K562 (cell line): ENCODE data around the gene RGS6. TPM values are rescaled to one million over a fixed set of nuclear protein-coding genes. Genes with fewer than 3 reads are reported as not detected.

Source experiments
- ARID2 ChIP-seq: fragments of 450-650 bp; IDR thresholded peaks from 2 replicates; pipeline ENCODE4 v1.6.1; 2017; ENCODE audit warnings: antibody characterized with exemption, mild to moderate bottlenecking
- BACH1 ChIP-seq: fragments of 200-800 bp; sonication (Bioruptor generic); IDR thresholded peaks from 2 replicates; pipeline ENCODE4 v1.6.1; 2016; ENCODE audit warnings: missing genetic modification characterization, missing compliant biosample characterization
- ERF ChIP-seq: fragments of 450-650 bp; formaldehyde crosslinking; IDR thresholded peaks from 2 replicates; pipeline ENCODE4 v1.4.0; 2020; ENCODE audit warnings: mild to moderate bottlenecking, mixed read lengths
- MCM2 ChIP-seq: fragments of 450-650 bp; IDR thresholded peaks from 2 replicates; pipeline ENCODE4 v1.6.1; 2017; ENCODE audit warnings: low read depth, mild to moderate bottlenecking
- POLR2G ChIP-seq: fragments of 200-400 bp; formaldehyde crosslinking; IDR thresholded peaks from 2 replicates; pipeline ENCODE4 v1.6.1; 2017; ENCODE audit warnings: low read depth, mild to moderate bottlenecking, antibody characterized with exemption, low read length, moderate library complexity
- RBFOX2 ChIP-seq: fragments of 200-400 bp; formaldehyde crosslinking; IDR thresholded peaks from 2 replicates; pipeline ENCODE4 v1.6.1; 2017; ENCODE audit warnings: low read depth, mild to moderate bottlenecking, low read length, moderate library complexity
- RBM39 ChIP-seq: fragments of 200-400 bp; formaldehyde crosslinking; optimal IDR thresholded peaks from 2 replicates; pipeline ENCODE3; 2018; ENCODE audit warnings: low read depth, low read length
- SIRT6 ChIP-seq: IDR thresholded peaks from one replicate; pipeline ENCODE4 v1.6.1; 2012; ENCODE audit warnings: low read depth, mild to moderate bottlenecking, control low read depth, inconsistent platforms, low read length, moderate library complexity
- SMAD4 ChIP-seq: fragments of 250-450 bp; sonication (Bioruptor Pico); conservative IDR thresholded peaks from 2 replicates; pipeline ENCODE4 v1.8.0; 2021; ENCODE audit warnings: inconsistent platforms, mild to moderate bottlenecking, moderate library complexity
- ZNF696 ChIP-seq: fragments of 250-450 bp; sonication (Bioruptor Pico); conservative IDR thresholded peaks from 2 replicates; pipeline ENCODE4 v1.4.0; 2020; ENCODE audit warnings: mild to moderate bottlenecking, moderate library complexity
- polyA plus RNA-seq, 8 experiments: library from polyadenylated mRNA; depleted of rRNA in 4 of 8; stranded (reverse) in 5 of 8; unstranded in 3 of 8; fragments of >200 nt; fragmentation: Nextera tagmentation in 2 of 8; fragmentation: Illumina TruSeq in 1 of 8; extraction: Ambion mirVana in 2 of 8; extraction: Trizol in 1 of 8; gene quantifications; 2 replicates each; pipeline versions ENCODE4 v1.2.1 to v1.2.3, GENCODE V29; 2011 to 2014; ENCODE audit warnings: inconsistent platforms in 1 of 8, missing spikeins in 1 of 8
- total RNA-seq, 7 experiments: library from RNA; depleted of rRNA in 6 of 7; stranded (reverse); fragments of >200 nt in 6 of 7; fragmentation: Illumina TruSeq in 2 of 7; extraction: Trizol in 2 of 7; gene quantifications; 2 replicates each; pipeline versions ENCODE4 v1.2.1 to v1.2.3, GENCODE V29; 2011 to 2021; ENCODE audit warnings: low replicate concordance in 1 of 7
- TF ChIP-seq, protein P1 (sequence below), 2 experiments: IDR thresholded peaks in 1 of 2; conservative IDR thresholded peaks in 1 of 2; 2 replicates each; pipeline ENCODE4 v1.6.1; 2016; ENCODE audit warnings: low read depth in 2 of 2, mild to moderate bottlenecking in 1 of 2, missing compliant biosample characterization in 1 of 2, missing genetic modification characterization in 1 of 2, moderate library complexity in 1 of 2
- TF ChIP-seq, protein P2 (sequence below): fragments of 450-650 bp; IDR thresholded peaks from 2 replicates; pipeline ENCODE4 v1.6.1; 2016; ENCODE audit warnings: mild to moderate bottlenecking, moderate library complexity

The RGS6 gene
- total and polyA plus RNA-seq, 9 of the 15 experiments (the other 6 are each of a cell fraction or from before 2014, with no cell fraction given): not detected

DNA sequence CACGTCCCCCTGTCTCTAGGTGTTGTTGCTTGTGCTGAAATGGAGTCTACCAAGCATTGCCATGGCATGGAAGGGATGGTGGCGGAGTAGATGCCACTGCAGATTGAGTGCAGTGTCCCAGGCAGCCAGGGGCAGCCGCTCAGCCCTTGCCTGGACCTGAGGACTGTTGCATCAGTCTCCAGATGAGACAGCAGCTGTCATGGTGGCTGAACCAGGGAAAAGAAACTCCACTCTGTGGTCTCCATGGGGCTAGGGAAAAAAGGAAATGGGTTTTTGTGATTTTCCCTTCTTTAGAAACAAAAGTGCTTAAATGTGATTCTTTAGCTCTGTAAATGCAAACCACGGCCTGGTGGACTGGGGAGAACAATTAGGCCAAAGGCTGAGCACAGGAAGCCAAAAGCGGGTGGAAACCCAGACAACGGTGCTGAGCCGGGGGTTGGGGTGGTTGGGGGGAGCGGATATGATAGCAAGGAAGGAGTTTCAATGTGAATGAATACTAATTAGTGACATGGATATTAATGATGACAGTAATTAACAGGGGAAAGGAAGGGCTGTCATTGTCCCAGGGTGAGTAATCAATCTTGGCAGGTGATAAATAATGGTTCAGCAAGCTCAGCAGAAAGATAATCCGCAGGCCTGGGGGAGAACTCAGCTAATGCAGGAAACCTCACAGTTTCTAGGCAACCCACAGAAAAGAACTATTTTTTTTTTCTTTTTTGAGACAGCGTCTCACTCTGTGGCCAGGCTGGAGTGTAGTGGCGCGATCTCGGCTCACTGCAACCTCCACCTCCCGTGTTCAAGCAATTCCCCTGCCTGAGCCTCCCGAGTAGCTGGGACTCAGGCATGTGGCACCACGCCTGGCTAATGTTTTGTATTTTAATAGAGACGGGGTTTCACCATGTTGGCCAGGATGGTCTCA is 519.1 kb downstream of the RGS6 start (continued):
- TF ChIP-seq, protein P1, sequence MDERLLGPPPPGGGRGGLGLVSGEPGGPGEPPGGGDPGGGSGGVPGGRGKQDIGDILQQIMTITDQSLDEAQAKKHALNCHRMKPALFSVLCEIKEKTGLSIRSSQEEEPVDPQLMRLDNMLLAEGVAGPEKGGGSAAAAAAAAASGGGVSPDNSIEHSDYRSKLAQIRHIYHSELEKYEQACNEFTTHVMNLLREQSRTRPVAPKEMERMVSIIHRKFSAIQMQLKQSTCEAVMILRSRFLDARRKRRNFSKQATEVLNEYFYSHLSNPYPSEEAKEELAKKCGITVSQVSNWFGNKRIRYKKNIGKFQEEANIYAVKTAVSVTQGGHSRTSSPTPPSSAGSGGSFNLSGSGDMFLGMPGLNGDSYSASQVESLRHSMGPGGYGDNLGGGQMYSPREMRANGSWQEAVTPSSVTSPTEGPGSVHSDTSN (CRISPR knock-in tag; IDR thresholded peaks at IDR 0.05; ENCODE audit: low read depth): no peak
- TF ChIP-seq, protein P1 (tag; conservative IDR thresholded peaks at IDR 0.05; ENCODE audit: low read depth): peak; percentile 92
- TF ChIP-seq BACH1 (tag): 0 out of 2 replicates have a peak, but pooled peaks have one; percentile 54
- TF ChIP-seq POLR2G: no peak
- TF ChIP-seq, protein P2, sequence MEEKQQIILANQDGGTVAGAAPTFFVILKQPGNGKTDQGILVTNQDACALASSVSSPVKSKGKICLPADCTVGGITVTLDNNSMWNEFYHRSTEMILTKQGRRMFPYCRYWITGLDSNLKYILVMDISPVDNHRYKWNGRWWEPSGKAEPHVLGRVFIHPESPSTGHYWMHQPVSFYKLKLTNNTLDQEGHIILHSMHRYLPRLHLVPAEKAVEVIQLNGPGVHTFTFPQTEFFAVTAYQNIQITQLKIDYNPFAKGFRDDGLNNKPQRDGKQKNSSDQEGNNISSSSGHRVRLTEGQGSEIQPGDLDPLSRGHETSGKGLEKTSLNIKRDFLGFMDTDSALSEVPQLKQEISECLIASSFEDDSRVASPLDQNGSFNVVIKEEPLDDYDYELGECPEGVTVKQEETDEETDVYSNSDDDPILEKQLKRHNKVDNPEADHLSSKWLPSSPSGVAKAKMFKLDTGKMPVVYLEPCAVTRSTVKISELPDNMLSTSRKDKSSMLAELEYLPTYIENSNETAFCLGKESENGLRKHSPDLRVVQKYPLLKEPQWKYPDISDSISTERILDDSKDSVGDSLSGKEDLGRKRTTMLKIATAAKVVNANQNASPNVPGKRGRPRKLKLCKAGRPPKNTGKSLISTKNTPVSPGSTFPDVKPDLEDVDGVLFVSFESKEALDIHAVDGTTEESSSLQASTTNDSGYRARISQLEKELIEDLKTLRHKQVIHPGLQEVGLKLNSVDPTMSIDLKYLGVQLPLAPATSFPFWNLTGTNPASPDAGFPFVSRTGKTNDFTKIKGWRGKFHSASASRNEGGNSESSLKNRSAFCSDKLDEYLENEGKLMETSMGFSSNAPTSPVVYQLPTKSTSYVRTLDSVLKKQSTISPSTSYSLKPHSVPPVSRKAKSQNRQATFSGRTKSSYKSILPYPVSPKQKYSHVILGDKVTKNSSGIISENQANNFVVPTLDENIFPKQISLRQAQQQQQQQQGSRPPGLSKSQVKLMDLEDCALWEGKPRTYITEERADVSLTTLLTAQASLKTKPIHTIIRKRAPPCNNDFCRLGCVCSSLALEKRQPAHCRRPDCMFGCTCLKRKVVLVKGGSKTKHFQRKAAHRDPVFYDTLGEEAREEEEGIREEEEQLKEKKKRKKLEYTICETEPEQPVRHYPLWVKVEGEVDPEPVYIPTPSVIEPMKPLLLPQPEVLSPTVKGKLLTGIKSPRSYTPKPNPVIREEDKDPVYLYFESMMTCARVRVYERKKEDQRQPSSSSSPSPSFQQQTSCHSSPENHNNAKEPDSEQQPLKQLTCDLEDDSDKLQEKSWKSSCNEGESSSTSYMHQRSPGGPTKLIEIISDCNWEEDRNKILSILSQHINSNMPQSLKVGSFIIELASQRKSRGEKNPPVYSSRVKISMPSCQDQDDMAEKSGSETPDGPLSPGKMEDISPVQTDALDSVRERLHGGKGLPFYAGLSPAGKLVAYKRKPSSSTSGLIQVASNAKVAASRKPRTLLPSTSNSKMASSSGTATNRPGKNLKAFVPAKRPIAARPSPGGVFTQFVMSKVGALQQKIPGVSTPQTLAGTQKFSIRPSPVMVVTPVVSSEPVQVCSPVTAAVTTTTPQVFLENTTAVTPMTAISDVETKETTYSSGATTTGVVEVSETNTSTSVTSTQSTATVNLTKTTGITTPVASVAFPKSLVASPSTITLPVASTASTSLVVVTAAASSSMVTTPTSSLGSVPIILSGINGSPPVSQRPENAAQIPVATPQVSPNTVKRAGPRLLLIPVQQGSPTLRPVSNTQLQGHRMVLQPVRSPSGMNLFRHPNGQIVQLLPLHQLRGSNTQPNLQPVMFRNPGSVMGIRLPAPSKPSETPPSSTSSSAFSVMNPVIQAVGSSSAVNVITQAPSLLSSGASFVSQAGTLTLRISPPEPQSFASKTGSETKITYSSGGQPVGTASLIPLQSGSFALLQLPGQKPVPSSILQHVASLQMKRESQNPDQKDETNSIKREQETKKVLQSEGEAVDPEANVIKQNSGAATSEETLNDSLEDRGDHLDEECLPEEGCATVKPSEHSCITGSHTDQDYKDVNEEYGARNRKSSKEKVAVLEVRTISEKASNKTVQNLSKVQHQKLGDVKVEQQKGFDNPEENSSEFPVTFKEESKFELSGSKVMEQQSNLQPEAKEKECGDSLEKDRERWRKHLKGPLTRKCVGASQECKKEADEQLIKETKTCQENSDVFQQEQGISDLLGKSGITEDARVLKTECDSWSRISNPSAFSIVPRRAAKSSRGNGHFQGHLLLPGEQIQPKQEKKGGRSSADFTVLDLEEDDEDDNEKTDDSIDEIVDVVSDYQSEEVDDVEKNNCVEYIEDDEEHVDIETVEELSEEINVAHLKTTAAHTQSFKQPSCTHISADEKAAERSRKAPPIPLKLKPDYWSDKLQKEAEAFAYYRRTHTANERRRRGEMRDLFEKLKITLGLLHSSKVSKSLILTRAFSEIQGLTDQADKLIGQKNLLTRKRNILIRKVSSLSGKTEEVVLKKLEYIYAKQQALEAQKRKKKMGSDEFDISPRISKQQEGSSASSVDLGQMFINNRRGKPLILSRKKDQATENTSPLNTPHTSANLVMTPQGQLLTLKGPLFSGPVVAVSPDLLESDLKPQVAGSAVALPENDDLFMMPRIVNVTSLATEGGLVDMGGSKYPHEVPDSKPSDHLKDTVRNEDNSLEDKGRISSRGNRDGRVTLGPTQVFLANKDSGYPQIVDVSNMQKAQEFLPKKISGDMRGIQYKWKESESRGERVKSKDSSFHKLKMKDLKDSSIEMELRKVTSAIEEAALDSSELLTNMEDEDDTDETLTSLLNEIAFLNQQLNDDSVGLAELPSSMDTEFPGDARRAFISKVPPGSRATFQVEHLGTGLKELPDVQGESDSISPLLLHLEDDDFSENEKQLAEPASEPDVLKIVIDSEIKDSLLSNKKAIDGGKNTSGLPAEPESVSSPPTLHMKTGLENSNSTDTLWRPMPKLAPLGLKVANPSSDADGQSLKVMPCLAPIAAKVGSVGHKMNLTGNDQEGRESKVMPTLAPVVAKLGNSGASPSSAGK: peak; percentile 62
- TF ChIP-seq RBFOX2: 0 out of 2 replicates have a peak, but pooled peaks have one; percentile 43
- no peak for TF ChIP-seq ARID2
- no peak for TF ChIP-seq SIRT6
- no peak for TF ChIP-seq MCM2
- TF ChIP-seq SMAD4 (CRISPR knock-in tag): 0 out of 2 replicates have a peak, but pooled peaks have one; percentile 19
- TF ChIP-seq RBM39: no peak
- TF ChIP-seq ZNF696 (CRISPR knock-in tag): no peak
- no peak for TF ChIP-seq ERF
